Hepatocyte (in vitro differentiated cells): ENCODE results near the gene ACTR3C. TPM values are rescaled to one million over a fixed set of nuclear protein-coding genes. Genes with fewer than 3 reads are reported as not detected.
"Not testable (repeated sequence)": the region's sequence is repeated elsewhere in the genome, so short reads cannot be mapped to it uniquely, and the experiment has no call there.

Experiments used
- DNase-seq: peaks from one replicate; pipeline ENCODE4 v3.0.0-alpha.2; 2016; ENCODE audit warnings: low spot score
- H2AFZ ChIP-seq: fragments of 200-600 bp; sonication (generic); 2 replicates; pipeline ENCODE4 v1.6.0; 2016; ENCODE audit warnings: antibody characterized with exemption, mild to moderate bottlenecking
- H3K27ac ChIP-seq: fragments of 200-600 bp; sonication (generic); 2 replicates; pipeline ENCODE4 v1.5.1; 2016; ENCODE audit warnings: mild to moderate bottlenecking
- H3K27me3 ChIP-seq: fragments of 200-600 bp; sonication (generic); 2 replicates; pipeline ENCODE4 v1.6.1; 2016
- H3K36me3 ChIP-seq: fragments of 200-600 bp; sonication (generic); replicated peaks from 2 replicates; pipeline ENCODE4 v1.5.1; 2016; ENCODE audit warnings: low read depth; ENCODE audit not compliant: insufficient read depth
- H3K4me1 ChIP-seq: fragments of 200-600 bp; sonication (generic); 2 replicates; pipeline ENCODE4 v1.5.1; 2016; ENCODE audit warnings: mild to moderate bottlenecking, moderate library complexity; ENCODE audit not compliant: insufficient read depth
- H3K4me2 ChIP-seq: fragments of 200-600 bp; sonication (generic); 2 replicates; pipeline ENCODE4 v1.6.0; 2016
- H3K4me3 ChIP-seq: fragments of 200-600 bp; sonication (generic); 2 replicates; pipeline ENCODE4 v1.5.1; 2016; ENCODE audit warnings: mild to moderate bottlenecking
- H3K79me2 ChIP-seq: fragments of 200-600 bp; sonication (generic); 2 replicates; pipeline ENCODE4 v1.6.0; 2017; ENCODE audit warnings: mild to moderate bottlenecking
- H3K9me2 ChIP-seq: fragments of 200-600 bp; sonication (generic); replicated peaks from 2 replicates; pipeline ENCODE4 v1.6.0; 2017; ENCODE audit warnings: mild to moderate bottlenecking; ENCODE audit not compliant: insufficient read depth
- H3K9me3 ChIP-seq: fragments of 200-600 bp; sonication (generic); 2 replicates; pipeline ENCODE4 v1.5.1; 2016; ENCODE audit warnings: low read depth, mild to moderate bottlenecking
- H4K20me1 ChIP-seq: fragments of 200-600 bp; sonication (generic); 2 replicates; pipeline ENCODE4 v1.6.0; 2016; ENCODE audit warnings: mild to moderate bottlenecking; ENCODE audit not compliant: insufficient read depth, poor library complexity, severe bottlenecking
- CTCF ChIP-seq: fragments of 200-600 bp; sonication (generic); IDR thresholded peaks from 2 replicates; pipeline ENCODE4 v1.5.1; 2016; ENCODE audit warnings: antibody characterized with exemption, mild to moderate bottlenecking; ENCODE audit not compliant: poor library complexity
- EZH2 ChIP-seq: fragments of 200-600 bp; sonication (generic); IDR thresholded peaks from 2 replicates; pipeline ENCODE4 v1.6.1; 2016; ENCODE audit warnings: antibody characterized with exemption, mild to moderate bottlenecking, borderline replicate concordance
- EZH2phosphoT487 ChIP-seq: fragments of 200-600 bp; sonication (generic); IDR thresholded peaks from one replicate; pipeline ENCODE4 v1.6.1; 2018; ENCODE audit warnings: antibody characterized with exemption, mild to moderate bottlenecking, low read depth, moderate library complexity; ENCODE audit not compliant: unreplicated experiment, severe bottlenecking
- WGBS: methylation state at CpG from one replicate; pipeline ENCODE4 v1.1.6; 2016; ENCODE audit warnings: low lambda C conversion rate; ENCODE audit errors: missing lambda C conversion rate; 5-methylcytosine and 5-hydroxymethylcytosine counted together
- polyA plus RNA-seq: library from polyadenylated mRNA; unstranded; fragments of >200 nt; fragmentation: Nextera tagmentation; extraction: Ambion mirVana; gene quantifications from 2 replicates; pipeline ENCODE4 v1.2.1, GENCODE V29; 2016
- total RNA-seq: library from RNA; depleted of rRNA; stranded (reverse); fragments of >200 nt; gene quantifications from 2 replicates; pipeline ENCODE4 v1.2.3, GENCODE V29; 2014

The ACTR3C gene
- total and polyA plus RNA-seq, 2 experiments from 2014 or later, result 7.8 to 18.6 TPM

- WGBS, result 90% methylated on average over 3 of the region's 3 CpGs
- TF ChIP-seq EZH2 (no peak), EZH2phosphoT487 (no peak), CTCF (no peak)
These were observed 16.2 kb downstream of the ACTR3C start for GRCh38 chr7:150307129-150307528.

GRCh38 chr7:150306377-150306776, 17.0 kb downstream of the ACTR3C start:
- H4K20me1 ChIP-seq, H3K4me1 ChIP-seq, H3K9me3 ChIP-seq, H3K9me2 ChIP-seq, H3K27me3 ChIP-seq, H3K27ac ChIP-seq, H3K79me2 ChIP-seq, DNase-seq, H3K4me3 ChIP-seq, H2AFZ ChIP-seq, H3K36me3 ChIP-seq, H3K4me2 ChIP-seq: not testable (repeated sequence)
- WGBS, result 88% methylated on average over 5 of the region's 5 CpGs

More at GRCh38 chr7:150307129-150307528, 16.2 kb downstream of the ACTR3C start:
- no peaks in the 10 kb centered on the region for H4K20me1 ChIP-seq
- DNase-seq, result no peak
- no peak overlapping the region for H3K4me3 ChIP-seq
- H3K27me3 ChIP-seq, result no peaks in the 10 kb centered on the region
- H3K9me2 ChIP-seq, result no peaks in the 10 kb centered on the region
- no peak overlapping the region for H3K4me2 ChIP-seq
- no peak overlapping the region for H2AFZ ChIP-seq
- no peaks in the 10 kb centered on the region for H3K36me3 ChIP-seq
- no peaks in the 10 kb centered on the region for H3K4me1 ChIP-seq
- H3K9me3 ChIP-seq, result no peaks in the 10 kb centered on the region
- H3K79me2 ChIP-seq, result no peaks in the 10 kb centered on the region
- no peak overlapping the region for H3K27ac ChIP-seq

- 65% methylated on average over 2 of the region's 2 CpGs for WGBS
- H3K4me3 ChIP-seq, H3K79me2 ChIP-seq, H3K9me3 ChIP-seq, H3K36me3 ChIP-seq, H3K27me3 ChIP-seq, H3K4me1 ChIP-seq, DNase-seq, H4K20me1 ChIP-seq, H3K27ac ChIP-seq, H3K4me2 ChIP-seq, H2AFZ ChIP-seq, H3K9me2 ChIP-seq: not testable (repeated sequence)
These were observed 17.5 kb downstream of the ACTR3C start for GRCh38 chr7:150305903-150306284.

GRCh38 chr7:150305259-150305902, 18.0 kb downstream of the ACTR3C start:
- H2AFZ ChIP-seq, H3K9me3 ChIP-seq, H3K4me2 ChIP-seq, H3K27me3 ChIP-seq, H3K27ac ChIP-seq, H3K4me1 ChIP-seq, H3K9me2 ChIP-seq, DNase-seq, H3K4me3 ChIP-seq, H3K79me2 ChIP-seq, H3K36me3 ChIP-seq, H4K20me1 ChIP-seq: not testable (repeated sequence)
- 83% methylated on average over 11 of the region's 11 CpGs for WGBS

GRCh38 chr7:150304499-150305258, 18.7 kb downstream of the ACTR3C start:
- H3K27ac ChIP-seq, H3K9me2 ChIP-seq, H2AFZ ChIP-seq, H3K9me3 ChIP-seq, H4K20me1 ChIP-seq, H3K4me3 ChIP-seq, H3K4me2 ChIP-seq, H3K79me2 ChIP-seq, H3K27me3 ChIP-seq, H3K36me3 ChIP-seq, DNase-seq, H3K4me1 ChIP-seq: not testable (repeated sequence)
- 71% methylated on average over 6 of the region's 8 CpGs for WGBS

GRCh38 chr7:150302908-150303310, 20.4 kb downstream of the ACTR3C start:
- H3K4me2 ChIP-seq, H3K9me3 ChIP-seq, DNase-seq, H3K4me3 ChIP-seq, H2AFZ ChIP-seq, H4K20me1 ChIP-seq, H3K9me2 ChIP-seq, H3K27me3 ChIP-seq, H3K27ac ChIP-seq, H3K4me1 ChIP-seq, H3K79me2 ChIP-seq, H3K36me3 ChIP-seq: not testable (repeated sequence)
- 95% methylated on average over 1 of the region's 1 CpG for WGBS

- not testable (repeated sequence) for H3K79me2 ChIP-seq, H3K27ac ChIP-seq, DNase-seq, H3K4me2 ChIP-seq, H2AFZ ChIP-seq, H3K4me3 ChIP-seq, H3K4me1 ChIP-seq, H3K36me3 ChIP-seq, H4K20me1 ChIP-seq, H3K9me2 ChIP-seq, H3K9me3 ChIP-seq, H3K27me3 ChIP-seq
These were observed 25.4 kb downstream of the ACTR3C start for GRCh38 chr7:150297978-150298377.

GRCh38 chr7:150296802-150297201, 26.5 kb downstream of the ACTR3C start:
- H3K4me3 ChIP-seq, H3K9me2 ChIP-seq, H3K4me1 ChIP-seq, H3K27me3 ChIP-seq, H4K20me1 ChIP-seq, H3K27ac ChIP-seq, H3K79me2 ChIP-seq, H3K4me2 ChIP-seq, H3K36me3 ChIP-seq, H2AFZ ChIP-seq, DNase-seq, H3K9me3 ChIP-seq: not testable (repeated sequence)
- 92% methylated on average over 9 of the region's 10 CpGs for WGBS
